Progenitor cell of endocrine pancreas (in vitro differentiated cells): ENCODE measurements around the gene MPRIP. TPM values are rescaled to one million over a fixed set of nuclear protein-coding genes. Genes with fewer than 3 reads are reported as not detected.
"Not testable (repeated sequence)": the region's sequence is repeated elsewhere in the genome, so short reads cannot be mapped to it uniquely, and the experiment has no call there.

Source experiments
- DNase-seq: peaks from one replicate; pipeline ENCODE4 v3.0.0; 2021; ENCODE audit warnings: low spot score; ENCODE audit not compliant: unreplicated experiment
- H3K27ac Mint-ChIP-seq: 2 replicates; pipeline ENCODE4 v1.8.0; 2021; ENCODE audit warnings: mild to moderate bottlenecking, moderate library complexity, mixed read lengths
- H3K27me3 Mint-ChIP-seq: 2 replicates; pipeline ENCODE4 v1.8.0; 2021; ENCODE audit warnings: mixed read lengths
- H3K36me3 Mint-ChIP-seq: 2 replicates; pipeline ENCODE4 v1.8.0; 2022; ENCODE audit warnings: mixed read lengths; ENCODE audit not compliant: insufficient read depth
- H3K4me1 Mint-ChIP-seq: 2 replicates; pipeline ENCODE4 v1.8.0; 2021; ENCODE audit warnings: low read depth, mixed read lengths
- H3K4me3 Mint-ChIP-seq: 2 replicates; pipeline ENCODE4 v1.8.0; 2021; ENCODE audit warnings: low read depth, mild to moderate bottlenecking, moderate library complexity, mixed read lengths
- H3K9me3 Mint-ChIP-seq: 2 replicates; pipeline ENCODE4 v1.8.0; 2021; ENCODE audit warnings: low read depth, mixed read lengths
- CTCF ChIP-seq: fragments of 200-600 bp; sonication (generic); IDR thresholded peaks from one replicate; pipeline ENCODE4 v1.5.0; 2021; ENCODE audit warnings: antibody characterized with exemption, mild to moderate bottlenecking; ENCODE audit not compliant: unreplicated experiment
- total RNA-seq: library from RNA; stranded (reverse); gene quantifications from 2 replicates; pipeline ENCODE4 v1.2.1, GENCODE V29; 2021

The MPRIP gene
- total RNA-seq, 1 donor from 2014 or later: 195 TPM

GRCh38 chr17:17130077-17130844, 88.0 kb downstream of the MPRIP start:
- no peaks in the 10 kb centered on the region for H3K27me3 Mint-ChIP-seq
- no peak overlapping the region for H3K4me3 Mint-ChIP-seq
- peaks cover 2% of the 10 kb centered on the region for H3K36me3 Mint-ChIP-seq
- TF ChIP-seq CTCF: no peak
- no peak for DNase-seq
- H3K4me1 Mint-ChIP-seq: no peaks in the 10 kb centered on the region
- H3K9me3 Mint-ChIP-seq: no peaks in the 10 kb centered on the region
- no peak overlapping the region for H3K27ac Mint-ChIP-seq

GRCh38 chr17:17131839-17132238, 89.6 kb downstream of the MPRIP start:
- peaks cover 2% of the 10 kb centered on the region for H3K36me3 Mint-ChIP-seq
- TF ChIP-seq CTCF: no peak
- H3K27me3 Mint-ChIP-seq: no peaks in the 10 kb centered on the region
- no peak for DNase-seq
- no peaks in the 10 kb centered on the region for H3K4me1 Mint-ChIP-seq
- no peak overlapping the region for H3K4me3 Mint-ChIP-seq
- no peaks in the 10 kb centered on the region for H3K9me3 Mint-ChIP-seq
- no peak overlapping the region for H3K27ac Mint-ChIP-seq

- no peaks in the 10 kb centered on the region for H3K4me1 Mint-ChIP-seq
- H3K27me3 Mint-ChIP-seq: no peaks in the 10 kb centered on the region
- no peak for TF ChIP-seq CTCF
- H3K27ac Mint-ChIP-seq: no peak overlapping the region
- H3K4me3 Mint-ChIP-seq: no peak overlapping the region
- peaks cover 2% of the 10 kb centered on the region for H3K36me3 Mint-ChIP-seq
- DNase-seq: no peak
- no peaks in the 10 kb centered on the region for H3K9me3 Mint-ChIP-seq
These were observed 90.5 kb downstream of the MPRIP start for GRCh38 chr17:17132746-17133145.

- Mint-ChIP-seq H3K27ac (peak overlapping the region; percentile 18), H3K4me1 (no peaks in the 10 kb centered on the region), H3K36me3 (peaks cover under 1% of the 10 kb centered on the region), H3K27me3 (no peaks in the 10 kb centered on the region), H3K9me3 (no peaks in the 10 kb centered on the region), H3K4me3 (no peak overlapping the region)
- DNase-seq: no peak
- TF ChIP-seq CTCF: no peak
These were observed 92.0 kb downstream of the MPRIP start for GRCh38 chr17:17134051-17134956.

GRCh38 chr17:17134957-17135333, 92.7 kb downstream of the MPRIP start:
- Mint-ChIP-seq H3K4me1 (no peaks in the 10 kb centered on the region), H3K9me3 (no peaks in the 10 kb centered on the region), H3K27ac (no peak overlapping the region), H3K27me3 (no peaks in the 10 kb centered on the region), H3K4me3 (no peak overlapping the region), H3K36me3 (no peaks in the 10 kb centered on the region)
- TF ChIP-seq CTCF: no peak
- DNase-seq: no peak

GRCh38 chr17:17136221-17136620, 94.0 kb downstream of the MPRIP start:
- H3K9me3 Mint-ChIP-seq, H3K27ac Mint-ChIP-seq, DNase-seq, H3K27me3 Mint-ChIP-seq, H3K36me3 Mint-ChIP-seq, H3K4me1 Mint-ChIP-seq, H3K4me3 Mint-ChIP-seq: not testable (repeated sequence)
